B cell (primary cell): ENCODE data around the gene WBP2. TPM values are rescaled to one million over a fixed set of nuclear protein-coding genes. Genes with fewer than 3 reads are reported as not detected.

ENCODE experiments used
- ATAC-seq: fragments of 200-7000 bp; cut with Tn5 transposase; one replicate; pipeline ENCODE4 v1.10.0; 2021; ENCODE audit warnings: low read depth, mild to moderate bottlenecking, moderate number of reproducible peaks, moderate library complexity
- CTCF ChIA-PET: fragments of 350-600 bp; sonication (Branson Sonifier 250); formaldehyde crosslinking; loops from one replicate; lab custom pipeline; 2021; ENCODE audit warnings: antibody characterized with exemption, inconsistent platforms; lab: Charles Lee
- POLR2A ChIA-PET: fragments of 350-600 bp; sonication (Branson Sonifier 250); formaldehyde crosslinking; loops from one replicate; lab custom pipeline; 2021; ENCODE audit warnings: antibody characterized with exemption; lab: Charles Lee
- DNase-seq: peaks from one replicate; pipeline ENCODE4 v3.0.0; 2013
- H2AFZ ChIP-seq: 2 replicates; pipeline ENCODE4 v1.6.1; 2012; ENCODE audit warnings: mild to moderate bottlenecking, low read depth, low read length; ENCODE audit not compliant: insufficient read depth, poor library complexity, severe bottlenecking
- H3K27ac ChIP-seq, 2 donors: 1 replicate in 1 of 2; 2 replicates in 1 of 2; pipeline ENCODE4 v1.5.1; 2012 to 2013; ENCODE audit warnings: low read length in 2 of 2, mild to moderate bottlenecking in 2 of 2, moderate library complexity in 1 of 2
- H3K27me3 ChIP-seq, 4 experiments: fragments of 200-600 bp in 1 of 4; sonication (generic) in 1 of 4; replicated peaks in 1 of 4; 1 replicate in 2 of 4; 2 replicates in 2 of 4; pipeline versions ENCODE4 v1.6.1 to v1.7.0; 2013 to 2016; ENCODE audit warnings: low read length in 3 of 4, mild to moderate bottlenecking in 2 of 4, mixed read lengths in 1 of 4, moderate library complexity in 1 of 4; ENCODE audit not compliant: insufficient read depth in 4 of 4, control insufficient read depth in 3 of 4; ENCODE audit errors: control extremely low read depth in 1 of 4
- H3K36me3 ChIP-seq, 2 experiments: replicated peaks in 1 of 2; 1 replicate in 1 of 2; 2 replicates in 1 of 2; pipeline versions ENCODE4 v1.6.1 to v1.7.1; 2013; ENCODE audit warnings: low read length in 1 of 2; ENCODE audit not compliant: insufficient read depth in 2 of 2, control insufficient read depth in 1 of 2; ENCODE audit errors: control extremely low read depth in 1 of 2, extremely low read depth in 1 of 2
- H3K4me1 ChIP-seq, 2 donors: fragments of 200-600 bp in 1 of 2; sonication (generic) in 1 of 2; 1 replicate in 1 of 2; 2 replicates in 1 of 2; pipeline versions ENCODE4 v1.5.1 to v1.6.1; 2013 to 2017; ENCODE audit warnings: low read length in 2 of 2; ENCODE audit not compliant: control insufficient read depth in 2 of 2, insufficient read depth in 2 of 2
- H3K4me2 ChIP-seq: replicated peaks from 2 replicates; pipeline ENCODE3; 2012; ENCODE audit warnings: mild to moderate bottlenecking, low read depth, low read length; ENCODE audit not compliant: poor library complexity, severe bottlenecking
- H3K4me3 ChIP-seq, 5 experiments: fragments of 200-600 bp in 1 of 5; sonication (generic) in 1 of 5; 1 replicate in 3 of 5; 2 replicates in 2 of 5; pipeline versions ENCODE4 v1.5.1 to v1.7.0; 2011 to 2016; ENCODE audit warnings: low read length in 4 of 5, mild to moderate bottlenecking in 4 of 5, low read depth in 2 of 5, control low read depth in 1 of 5, moderate library complexity in 1 of 5; ENCODE audit not compliant: insufficient read depth in 1 of 5; ENCODE audit errors: control extremely low read depth in 1 of 5, extremely low read depth in 1 of 5
- H3K79me2 ChIP-seq: fragments of 200-600 bp; sonication (generic); one replicate; pipeline ENCODE4 v1.6.0; 2016; ENCODE audit warnings: low read length; ENCODE audit not compliant: control insufficient read depth, insufficient read depth
- H3K9ac ChIP-seq: fragments of 200-600 bp; sonication (generic); 2 replicates; pipeline ENCODE4 v1.6.1; 2017; ENCODE audit warnings: mild to moderate bottlenecking, low read length, moderate library complexity
- H3K9me3 ChIP-seq, 3 donors: one replicate each; pipeline versions ENCODE4 v1.6.1 to v1.7.1; 2013; ENCODE audit warnings: low read length in 2 of 3; ENCODE audit not compliant: control insufficient read depth in 2 of 3, insufficient read depth in 1 of 3; ENCODE audit errors: control extremely low read depth in 1 of 3
- H4K20me1 ChIP-seq: 2 replicates; pipeline ENCODE4 v1.6.0; 2012; ENCODE audit warnings: mild to moderate bottlenecking, low read length; ENCODE audit not compliant: insufficient read depth, control insufficient read depth, poor library complexity, severe bottlenecking
- H3K27ac Mint-ChIP-seq: one replicate; pipeline ENCODE4 v1.8.0; 2021; ENCODE audit warnings: mixed read lengths
- H3K27me3 Mint-ChIP-seq: one replicate; pipeline ENCODE4 v1.8.0; 2021; ENCODE audit warnings: mixed read lengths
- H3K4me1 Mint-ChIP-seq: one replicate; pipeline ENCODE4 v1.8.0; 2021; ENCODE audit warnings: mixed read lengths
- H3K4me3 Mint-ChIP-seq: one replicate; pipeline ENCODE4 v1.8.0; 2021; ENCODE audit warnings: mixed read lengths
- H3K9me3 Mint-ChIP-seq: one replicate; pipeline ENCODE4 v1.8.0; 2022; ENCODE audit warnings: mixed read lengths; ENCODE audit not compliant: insufficient read depth
- CTCF ChIP-seq: fragments of 200-600 bp; IDR thresholded peaks from one replicate; pipeline ENCODE4 v1.8.0; 2022; ENCODE audit warnings: antibody characterized with exemption, mild to moderate bottlenecking
- EZH2 ChIP-seq: IDR thresholded peaks from 2 replicates; pipeline ENCODE4 v1.6.1; 2012; ENCODE audit warnings: borderline replicate concordance, low read depth, mild to moderate bottlenecking, moderate library complexity, low read length; ENCODE audit not compliant: insufficient read depth, poor library complexity, severe bottlenecking
- WGBS: methylation state at CpG from one replicate; pipeline ENCODE4 v1.1.5; 2013; ENCODE audit warnings: missing lambda C conversion rate; ENCODE audit not compliant: insufficient coverage; 5-methylcytosine and 5-hydroxymethylcytosine counted together
- intact Hi-C: fragments of 100-400 bp; cut with micrococcal nuclease; formaldehyde crosslinking; loops from one replicate; pipeline ENCODE4 v1.10.0; 2022
- polyA plus RNA-seq: library from polyadenylated mRNA; depleted of rRNA; stranded (reverse); fragments of >200 nt; gene quantifications from 2 replicates; pipeline ENCODE4 v1.2.3, GENCODE V29; 2012
- total RNA-seq, 2 donors: library from RNA; stranded (reverse); fragments of 120-200 nt in 1 of 2; gene quantifications; 1 replicate in 1 of 2; 2 replicates in 1 of 2; pipeline versions ENCODE4 v1.2.3 to v1.2.4, GENCODE V29; 2013 to 2022

Gene WBP2
- total and polyA plus RNA-seq, 2 donors (not counting 1 experiment from before 2014, with no cell fraction given): 88.6 to 140 TPM

GRCh38 chr17:75820094-75821080 lies 34.7 kb downstream of the WBP2 start:
- H3K9ac ChIP-seq: no peak overlapping the region
- Mint-ChIP-seq H3K27me3 (no peaks in the 10 kb centered on the region), H3K27ac (peak overlapping the region; percentile 20), H3K4me3 (no peak overlapping the region), H3K9me3 (no peaks in the 10 kb centered on the region), H3K4me1 (peaks cover 10% of the 10 kb centered on the region)
- H3K79me2 ChIP-seq: no peaks in the 10 kb centered on the region
- DNase-seq (no peak), ATAC-seq (no peak)
- intact Hi-C loops: no loop called here
- H3K9me3 ChIP-seq: no peaks in the 10 kb centered on the region
- H3K4me2 ChIP-seq: no peak overlapping the region
- no peak overlapping the region for H2AFZ ChIP-seq
- ChIA-PET POLR2A (interaction anchor here (0.5 to 1.3 kb wide), 2 partner anchors 40 to 55 kb away, joined by 4 to 6 read pairs; partner anchors contain the start of gene GALK1), CTCF (interaction anchor here (0.9 to 1.3 kb wide), 4 partner anchors 10 to 55 kb away, joined by 3 to 4 read pairs (median 3); partner anchors contain the start of gene GALK1)
- peaks cover 0 to 74% of the 10 kb centered on the region in 2 experiments for H3K36me3 ChIP-seq
- no peak overlapping the region for H3K27ac ChIP-seq
- no peaks in the 10 kb centered on the region for H4K20me1 ChIP-seq
- peaks cover 0 to 4% of the 10 kb centered on the region in 2 donors for H3K4me1 ChIP-seq
- no peaks in the 10 kb centered on the region for H3K27me3 ChIP-seq
- 93% methylated on average over 17 of the region's 21 CpGs for WGBS
- TF ChIP-seq CTCF: no peak
- TF ChIP-seq EZH2: no peak
- no peak overlapping the region for H3K4me3 ChIP-seq

GRCh38 chr17:75819678-75820077 lies 35.5 kb downstream of the WBP2 start:
- ATAC-seq: no peak
- TF ChIP-seq EZH2: no peak
- no peak for TF ChIP-seq CTCF
- no peak overlapping the region for H2AFZ ChIP-seq
- CTCF ChIA-PET: no interaction called here
- no peak for DNase-seq
- no peak overlapping the region for H3K9ac ChIP-seq
- H3K4me3 ChIP-seq: no peak overlapping the region
- H3K4me2 ChIP-seq: no peak overlapping the region
- H3K9me3 Mint-ChIP-seq: no peaks in the 10 kb centered on the region
- H3K27ac Mint-ChIP-seq: no peak overlapping the region
- H4K20me1 ChIP-seq: no peaks in the 10 kb centered on the region
- H3K27me3 ChIP-seq: no peaks in the 10 kb centered on the region
- no peaks in the 10 kb centered on the region for H3K79me2 ChIP-seq
- POLR2A ChIA-PET: interaction anchor here (0.5 kb wide), 1 partner anchor 41 kb away, joined by 4 read pairs; no protein-coding TSS in a partner anchor
- no peak overlapping the region for H3K27ac ChIP-seq
- H3K36me3 ChIP-seq: peaks cover 0 to 80% of the 10 kb centered on the region in 2 experiments
- H3K4me1 ChIP-seq: peaks cover 0 to 4% of the 10 kb centered on the region in 2 donors
- H3K4me3 Mint-ChIP-seq: no peak overlapping the region
- no peaks in the 10 kb centered on the region for H3K9me3 ChIP-seq
- WGBS: 93% methylated on average over 12 of the region's 16 CpGs
- intact Hi-C loops: no loop called here
- no peaks in the 10 kb centered on the region for H3K27me3 Mint-ChIP-seq
- peaks cover 10% of the 10 kb centered on the region for H3K4me1 Mint-ChIP-seq
